GM12892 (cell line): ENCODE measurements around the gene TNS4.

Experiments
- DNase-seq: peaks from one replicate; pipeline ENCODE4 v3.0.0; 2011; ENCODE audit not compliant: insufficient read length
- FAIRE-seq: peaks from 2 replicates; lab custom pipeline; 2011; peaks lifted over from hg19 to GRCh38; lab: Jason Lieb, UNC
- POLR2A ChIP-seq: IDR thresholded peaks from 2 replicates; pipeline ENCODE4 v1.6.1; 2011; ENCODE audit warnings: low read depth, low read length, control low read depth
- POLR2AphosphoS5 ChIP-seq: IDR thresholded peaks from 2 replicates; pipeline ENCODE4 v1.6.1; 2011; ENCODE audit warnings: low read depth, low read length, control low read depth
- TAF1 ChIP-seq: IDR thresholded peaks from 2 replicates; pipeline ENCODE4 v1.6.1; 2011; ENCODE audit warnings: low read depth, mild to moderate bottlenecking, control low read depth, low read length, borderline replicate concordance

TNS4 gene

DNA sequence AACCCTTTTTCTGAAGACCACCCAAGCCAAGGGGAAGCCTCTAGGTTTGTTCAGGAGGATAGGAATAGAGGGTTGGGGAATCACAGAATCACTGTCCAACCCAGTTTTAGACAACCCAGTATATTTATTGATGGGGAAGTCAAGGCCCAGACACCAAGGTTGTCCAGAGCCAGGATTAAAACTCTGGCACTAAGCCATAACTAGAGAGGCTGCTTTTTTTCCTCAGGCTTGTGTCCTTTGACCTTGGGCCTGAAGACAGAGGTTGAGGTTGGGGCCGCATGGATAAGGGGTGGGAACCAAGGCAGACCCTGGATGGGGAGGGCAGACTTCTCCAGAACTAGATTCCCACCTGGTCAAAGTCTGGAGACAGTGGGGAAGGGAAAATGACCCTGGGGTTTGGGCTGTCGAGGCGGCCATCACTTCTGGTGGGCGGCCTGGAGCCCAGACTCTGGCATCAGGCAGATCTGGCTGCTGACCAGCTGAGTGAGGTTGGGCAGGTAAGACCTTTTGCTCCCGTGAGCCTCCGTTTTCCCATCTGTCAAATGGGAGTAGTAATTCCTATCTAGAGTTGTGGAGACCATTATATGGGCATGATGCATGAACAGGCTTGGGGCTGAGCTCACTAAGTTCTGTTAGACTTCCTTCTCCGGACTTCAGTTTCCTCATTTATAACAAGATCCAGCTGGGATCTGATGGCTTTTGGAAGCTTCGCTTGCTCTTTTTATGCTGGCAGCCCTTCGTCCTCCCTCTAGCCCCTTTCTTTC is 40.3 kb downstream of the TNS4 start:
- TF ChIP-seq POLR2AphosphoS5: no peak
- no peak for TF ChIP-seq TAF1
- no peak for TF ChIP-seq POLR2A
- DNase-seq (no peak), FAIRE-seq (no peak)

DNA sequence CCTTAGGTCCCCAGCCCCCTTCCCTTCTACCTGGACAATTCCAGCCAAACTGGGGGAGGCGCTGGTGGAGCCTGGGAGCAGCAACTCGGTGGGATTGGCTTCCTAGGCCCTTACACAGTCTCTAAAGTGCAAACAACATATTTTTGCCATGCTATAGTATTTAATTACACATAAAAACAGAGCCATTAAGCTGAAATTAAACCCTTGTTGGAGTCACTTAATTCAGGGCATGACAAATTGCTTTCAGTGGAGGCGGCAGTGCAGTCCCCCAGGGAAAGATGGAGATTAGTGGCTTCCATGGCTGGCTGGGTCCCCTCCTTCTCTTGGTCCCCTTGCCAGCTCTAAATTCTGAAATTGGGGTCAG is 40.8 kb downstream of the TNS4 start:
- FAIRE-seq (no peak), DNase-seq (no peak)
- TF ChIP-seq POLR2A (no peak), POLR2AphosphoS5 (no peak), TAF1 (no peak)

DNA sequence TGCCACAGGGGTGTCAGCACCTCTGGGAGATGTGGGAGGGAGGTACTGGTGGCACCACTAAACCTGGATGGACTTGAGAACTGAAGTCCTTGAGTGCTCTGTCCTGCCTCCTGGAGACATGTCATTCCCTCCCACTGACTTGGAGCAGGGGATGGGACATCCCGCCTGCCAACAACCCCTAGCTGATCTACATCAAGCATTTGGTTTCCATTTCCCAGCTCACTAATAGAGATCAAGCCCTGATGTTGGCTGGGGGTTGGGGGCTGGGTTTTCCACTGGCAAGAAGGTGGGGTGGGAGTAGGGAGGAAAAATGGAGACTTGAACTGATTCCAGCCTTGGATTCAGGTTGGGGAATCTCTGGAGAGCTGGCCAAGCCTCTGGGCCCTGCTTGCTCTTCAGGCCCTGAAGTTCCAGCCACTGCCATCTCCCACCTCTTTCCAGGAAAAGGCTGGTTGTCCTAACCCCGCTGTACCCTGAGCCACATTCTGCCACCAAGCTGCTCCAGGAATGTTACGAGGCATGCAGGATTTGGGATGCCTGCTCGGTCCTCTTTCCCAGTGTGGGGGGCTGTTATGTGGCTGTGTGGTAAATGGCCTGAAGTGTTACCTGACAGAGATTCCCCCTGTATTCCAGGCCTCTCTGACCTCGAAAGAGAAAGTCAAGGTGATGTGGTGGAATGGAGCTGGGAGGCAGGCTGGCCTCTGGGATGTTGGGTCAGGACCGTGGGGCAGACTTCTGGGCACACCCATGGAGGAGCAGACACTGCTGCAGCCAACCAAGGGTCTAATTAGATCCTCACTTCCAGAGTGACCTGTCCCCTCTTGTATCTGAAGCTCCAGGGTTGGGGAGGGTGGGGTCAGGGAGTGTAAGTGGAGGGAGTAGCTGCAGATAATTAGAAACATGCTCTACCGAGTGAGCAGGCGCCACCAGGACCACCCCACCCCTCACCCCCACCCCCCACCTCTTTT is 41.5 kb downstream of the TNS4 start:
- FAIRE-seq (no peak), DNase-seq (no peak)

DNA sequence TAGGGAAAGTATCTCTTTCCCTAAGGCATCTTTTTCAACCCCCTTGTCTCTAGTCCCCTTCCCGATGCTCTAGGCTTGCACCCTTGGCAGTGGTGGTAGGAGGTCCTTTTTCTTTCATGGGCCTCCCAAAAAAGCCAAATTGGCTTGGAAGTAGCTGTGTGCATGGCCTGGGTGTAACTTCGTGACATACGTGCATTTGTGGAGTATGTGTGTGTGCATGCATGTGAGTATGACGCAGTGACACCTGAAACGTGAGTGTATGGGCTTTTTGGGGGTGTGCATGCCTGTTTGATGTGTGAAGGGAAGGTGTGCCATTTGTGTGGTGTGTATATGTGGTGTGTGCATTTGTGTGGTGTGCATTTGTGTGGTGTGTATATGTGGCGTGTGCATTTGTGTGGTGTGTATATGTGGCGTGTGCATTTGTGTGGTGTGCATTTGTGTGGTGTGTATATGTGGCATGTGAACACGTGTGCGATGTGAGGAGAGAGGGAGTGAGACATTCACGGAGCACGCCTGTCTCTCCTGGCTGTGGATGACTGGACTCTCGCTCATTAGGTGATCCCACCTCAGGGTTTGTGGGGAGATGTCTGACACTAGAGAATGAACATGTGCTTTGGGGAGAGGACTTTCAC is 42.5 kb downstream of the TNS4 start:
- FAIRE-seq (no peak), DNase-seq (no peak)
- TF ChIP-seq TAF1: no peak
- no peak for TF ChIP-seq POLR2A
- no peak for TF ChIP-seq POLR2AphosphoS5

More for the DNA sequence above, 41.5 kb downstream of the TNS4 start:
- TF ChIP-seq TAF1 (no peak), POLR2AphosphoS5 (no peak), POLR2A (no peak)

DNA sequence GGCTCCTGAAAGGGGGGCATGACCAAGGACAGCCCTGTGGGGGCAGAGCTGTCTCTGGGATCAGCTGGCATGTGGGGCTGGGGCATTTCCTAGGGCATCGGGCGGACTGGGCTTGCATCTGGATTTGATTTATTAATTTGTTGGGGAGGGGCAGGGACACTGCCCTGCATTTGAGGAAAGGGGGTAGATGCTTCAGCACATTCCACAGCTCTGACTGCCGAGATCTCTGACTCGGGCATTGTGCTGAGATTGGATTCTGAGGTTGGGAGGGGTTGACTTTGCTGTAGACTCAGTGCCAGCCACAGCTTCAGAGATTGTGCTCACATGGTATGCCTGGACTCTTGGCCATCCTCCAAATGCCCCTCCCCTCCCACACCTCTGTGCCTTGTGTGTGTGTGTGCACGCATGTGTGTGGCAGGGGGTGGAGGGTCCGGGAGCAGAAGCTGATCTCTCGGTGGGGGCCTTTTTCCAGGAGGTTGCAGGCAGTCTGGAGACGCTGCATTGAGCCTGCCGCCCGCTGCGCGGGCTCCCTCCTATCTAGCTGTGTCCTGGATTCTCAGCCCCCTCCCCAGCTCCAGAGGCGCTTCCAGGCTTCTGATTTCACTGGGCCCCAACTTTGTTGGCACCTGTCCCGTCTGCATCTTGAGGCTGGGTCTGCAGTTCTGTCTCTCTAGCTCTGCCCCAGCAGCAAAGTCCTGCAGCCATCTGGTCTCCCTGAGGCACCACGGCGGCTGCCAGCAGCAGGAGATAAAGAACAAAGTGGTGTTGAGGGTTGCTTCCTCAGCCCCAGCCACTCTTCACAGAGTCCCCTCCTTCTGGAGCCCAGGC is 43.2 kb downstream of the TNS4 start:
- no peak for FAIRE-seq
- no peak for DNase-seq
- TF ChIP-seq TAF1 (no peak), POLR2A (no peak)

DNA sequence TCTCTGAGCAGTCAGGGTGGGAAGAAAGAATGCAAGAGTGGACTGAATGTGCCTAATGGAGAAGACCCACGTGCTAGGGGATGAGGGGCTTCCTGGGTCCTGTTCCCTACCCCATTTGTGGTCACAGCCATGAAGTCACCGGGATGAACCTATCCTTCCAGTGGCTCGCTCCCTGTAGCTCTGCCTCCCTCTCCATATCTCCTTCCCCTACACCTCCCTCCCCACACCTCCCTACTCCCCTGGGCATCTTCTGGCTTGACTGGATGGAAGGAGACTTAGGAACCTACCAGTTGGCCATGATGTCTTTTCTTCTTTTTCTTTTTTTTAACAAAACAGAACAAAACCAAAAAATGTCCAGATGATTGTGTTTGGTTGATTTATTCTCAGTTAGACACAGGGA is 44.1 kb downstream of the TNS4 start:
- FAIRE-seq (no peak), DNase-seq (no peak)
- TF ChIP-seq POLR2AphosphoS5: no peak
- TF ChIP-seq POLR2A: no peak
- no peak for TF ChIP-seq TAF1

DNA sequence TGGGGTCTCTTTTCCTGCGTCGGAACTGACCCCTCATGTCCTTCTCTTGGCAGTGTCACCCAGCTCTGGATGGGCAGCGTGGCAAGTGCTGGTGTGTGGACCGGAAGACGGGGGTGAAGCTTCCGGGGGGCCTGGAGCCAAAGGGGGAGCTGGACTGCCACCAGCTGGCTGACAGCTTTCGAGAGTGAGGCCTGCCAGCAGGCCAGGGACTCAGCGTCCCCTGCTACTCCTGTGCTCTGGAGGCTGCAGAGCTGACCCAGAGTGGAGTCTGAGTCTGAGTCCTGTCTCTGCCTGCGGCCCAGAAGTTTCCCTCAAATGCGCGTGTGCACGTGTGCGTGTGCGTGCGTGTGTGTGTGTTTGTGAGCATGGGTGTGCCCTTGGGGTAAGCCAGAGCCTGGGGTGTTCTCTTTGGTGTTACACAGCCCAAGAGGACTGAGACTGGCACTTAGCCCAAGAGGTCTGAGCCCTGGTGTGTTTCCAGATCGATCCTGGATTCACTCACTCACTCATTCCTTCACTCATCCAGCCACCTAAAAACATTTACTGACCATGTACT is 44.9 kb downstream of the TNS4 start:
- FAIRE-seq: no peak
- TF ChIP-seq TAF1: no peak
- TF ChIP-seq POLR2AphosphoS5: no peak
- TF ChIP-seq POLR2A: no peak

DNA sequence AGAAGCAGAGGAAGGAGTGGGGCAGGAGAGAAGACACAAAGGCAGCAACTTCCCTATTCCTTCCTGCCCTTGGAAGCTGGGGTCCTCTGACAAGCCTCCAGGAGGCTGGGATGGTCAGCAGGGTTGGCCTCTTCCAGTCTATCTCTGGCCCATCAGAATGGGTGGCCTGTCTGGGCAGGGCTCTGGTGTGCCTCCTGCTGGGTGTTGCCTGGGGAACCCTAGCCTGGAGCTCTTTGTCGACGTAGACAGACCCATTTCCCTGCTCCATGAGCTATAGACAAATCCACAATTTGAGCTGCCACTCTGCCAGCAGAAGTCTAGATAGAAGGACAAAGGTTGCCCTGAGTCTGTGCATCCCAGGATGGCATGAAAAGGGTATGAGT is 46.8 kb downstream of the TNS4 start:
- DNase-seq (no peak), FAIRE-seq (no peak)
- TF ChIP-seq POLR2AphosphoS5: no peak
- TF ChIP-seq POLR2A: no peak
- TF ChIP-seq TAF1: no peak

More for the DNA sequence above, 44.9 kb downstream of the TNS4 start:
- no peak for DNase-seq

DNA sequence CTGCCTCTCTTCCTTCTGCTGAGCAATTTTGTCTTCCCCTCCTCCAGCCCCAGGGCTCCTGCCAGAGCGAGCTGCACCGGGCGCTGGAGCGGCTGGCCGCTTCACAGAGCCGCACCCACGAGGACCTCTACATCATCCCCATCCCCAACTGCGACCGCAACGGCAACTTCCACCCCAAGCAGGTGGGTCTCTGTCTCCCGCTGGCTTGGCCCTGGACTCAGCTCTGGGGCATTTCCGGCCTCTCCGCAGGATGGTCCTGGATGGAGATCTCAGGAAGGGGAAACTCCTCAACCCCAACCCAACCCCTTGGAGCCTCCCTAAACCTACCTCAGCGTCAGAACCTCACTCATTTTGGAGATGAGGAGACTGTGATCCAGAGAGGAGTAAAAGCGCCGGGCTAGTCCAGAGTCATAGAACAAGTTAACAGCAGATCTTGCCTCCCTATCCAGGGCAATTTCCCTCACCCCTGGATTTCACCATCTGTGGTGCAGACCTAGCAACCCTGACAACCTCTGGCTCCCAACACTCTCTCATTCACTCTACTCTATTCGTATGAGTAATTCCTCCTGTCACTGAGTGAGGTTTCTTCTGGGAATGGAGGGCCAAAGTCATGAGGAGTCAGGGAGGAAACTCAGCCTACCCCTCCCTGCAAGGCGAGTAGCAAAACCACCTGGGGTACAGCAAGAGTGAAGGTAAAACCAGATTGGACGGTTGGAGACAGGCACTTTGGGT is 47.4 kb downstream of the TNS4 start:
- no peak for TF ChIP-seq POLR2A
- no peak for TF ChIP-seq POLR2AphosphoS5
- TF ChIP-seq TAF1: no peak
- no peak for DNase-seq
- no peak for FAIRE-seq

DNA sequence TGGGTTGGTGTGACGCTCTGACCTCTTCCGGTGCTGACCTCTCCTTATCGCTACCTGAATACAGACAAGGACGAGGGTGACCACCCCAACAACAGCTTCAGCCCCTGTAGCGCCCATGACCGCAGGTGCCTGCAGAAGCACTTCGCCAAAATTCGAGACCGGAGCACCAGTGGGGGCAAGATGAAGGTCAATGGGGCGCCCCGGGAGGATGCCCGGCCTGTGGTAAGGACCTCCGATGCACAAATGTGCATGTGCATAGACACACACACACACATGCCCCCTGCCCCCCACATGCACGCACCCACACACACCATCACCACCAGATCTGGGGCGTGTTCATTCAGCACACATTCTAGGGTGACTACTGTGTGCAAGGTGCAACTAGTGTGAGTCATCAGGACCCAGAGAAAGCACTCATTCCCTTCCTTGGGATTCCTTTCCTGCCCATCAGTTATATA is 48.5 kb downstream of the TNS4 start:
- DNase-seq: no peak
- FAIRE-seq: no peak
- TF ChIP-seq TAF1 (no peak), POLR2AphosphoS5 (no peak), POLR2A (no peak)

DNA sequence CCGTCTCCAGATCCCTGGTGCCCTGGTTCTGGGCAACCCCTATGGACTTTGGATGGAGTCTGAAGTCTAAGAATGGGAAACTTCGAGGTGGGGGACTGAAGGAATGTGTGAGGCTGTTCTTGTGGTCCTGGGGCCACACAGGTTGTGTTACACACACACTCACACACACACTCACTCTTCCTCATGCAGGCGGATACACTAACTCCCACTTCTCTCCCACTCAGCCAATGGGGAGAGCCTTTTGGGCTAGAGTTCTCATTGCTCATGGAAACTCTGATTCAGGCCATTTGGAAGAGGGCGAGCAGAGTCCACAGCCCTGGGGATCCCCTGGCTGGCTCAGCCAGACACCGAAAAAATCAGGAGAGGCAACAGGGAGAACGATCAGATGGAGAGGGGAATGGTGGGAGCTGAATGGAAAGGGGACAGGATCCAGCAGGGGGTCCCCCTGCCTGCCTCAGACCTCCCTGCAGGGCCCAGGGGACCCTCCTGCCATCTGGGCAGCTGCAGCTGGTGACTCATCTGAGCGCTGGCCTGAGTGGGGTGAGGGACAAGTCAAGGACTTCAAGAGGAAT is 49.1 kb downstream of the TNS4 start:
- DNase-seq: no peak
- FAIRE-seq: no peak
- TF ChIP-seq POLR2AphosphoS5 (no peak), POLR2A (no peak), TAF1 (no peak)
